GM13977 (cell line): ENCODE results near the gene FAAH.

Experiments
- DNase-seq: peaks from one replicate; pipeline ENCODE4 v3.0.0; 2012; ENCODE audit warnings: low spot score
- CTCF ChIP-seq: IDR thresholded peaks from 2 replicates; pipeline ENCODE4 v1.5.1; 2012; ENCODE audit warnings: mild to moderate bottlenecking, control low read depth; ENCODE audit not compliant: insufficient read depth; ENCODE audit errors: extremely low read depth, missing control alignments
- in situ Hi-C: fragments of 300-500 bp; cut with MboI; formaldehyde crosslinking; loops from one replicate; pipeline ENCODE4 v1.12.0; 2022; ENCODE audit warnings: low sequenced_read_pairs, low pct_unique_long_range_greater_than_20kb, mixed read lengths, inconsistent platforms; ENCODE audit not compliant: unreplicated experiment

The FAAH gene

DNA sequence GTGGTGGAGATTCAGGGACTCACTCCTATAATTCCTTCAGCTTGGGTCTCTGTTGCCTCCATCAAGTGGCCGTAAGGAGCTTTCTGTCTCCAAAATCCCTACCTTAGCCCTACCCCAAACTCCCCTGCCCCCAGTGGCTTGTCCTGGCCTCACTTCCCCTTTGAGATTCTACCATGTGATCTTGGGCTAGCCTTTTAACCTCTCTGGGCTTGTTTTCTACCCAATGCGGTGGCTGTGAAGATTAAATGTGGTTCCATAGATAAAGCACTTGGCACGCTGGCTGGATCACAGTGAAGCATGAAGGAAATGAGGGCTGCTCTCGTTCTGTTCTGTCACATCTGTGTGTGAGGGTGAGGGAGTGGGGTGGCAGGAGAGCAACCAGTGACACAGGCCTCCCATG is 43.6 kb downstream of the FAAH start:
- no peak for DNase-seq
- in situ Hi-C loops = no loop called here
- no peak for TF ChIP-seq CTCF

- no peak for TF ChIP-seq CTCF
- in situ Hi-C loops = no loop called here
- DNase-seq = no peak
Observed at GRCh38 chr1:46438346-46438745, 44.2 kb downstream of the FAAH start.

DNA sequence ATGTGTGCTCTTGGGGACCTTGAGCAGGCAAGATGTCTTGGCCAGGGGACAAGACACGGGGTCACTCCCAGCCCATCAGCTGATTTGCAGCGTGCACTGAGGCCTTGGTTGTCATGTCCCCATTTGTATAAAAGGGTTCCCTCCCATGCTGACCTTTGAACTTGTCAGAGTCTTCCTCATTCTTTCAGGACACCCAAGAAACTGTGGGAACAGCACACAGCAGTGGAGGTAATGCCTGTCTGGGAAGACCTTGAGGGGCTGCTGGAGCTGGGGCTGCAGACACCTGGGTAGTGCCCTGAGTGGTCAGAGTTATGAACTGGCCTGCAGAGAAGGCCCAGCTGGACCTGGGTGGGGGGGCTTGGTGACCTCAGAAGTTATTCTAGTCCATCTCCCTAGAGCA is 46.4 kb downstream of the FAAH start:
- in situ Hi-C loops = loop anchor here (10.0 kb wide), 1 partner anchor 84 kb away; no protein-coding TSS in a partner anchor
- no peak for TF ChIP-seq CTCF
- no peak for DNase-seq

GRCh38 chr1:46442317-46443161 is 48.4 kb downstream of the FAAH start:
- TF ChIP-seq CTCF = peak; percentile 77
- in situ Hi-C loops = loop anchor here (10.0 kb wide), 1 partner anchor 82 kb away; no protein-coding TSS in a partner anchor
- DNase-seq = peak; percentile 79

DNA sequence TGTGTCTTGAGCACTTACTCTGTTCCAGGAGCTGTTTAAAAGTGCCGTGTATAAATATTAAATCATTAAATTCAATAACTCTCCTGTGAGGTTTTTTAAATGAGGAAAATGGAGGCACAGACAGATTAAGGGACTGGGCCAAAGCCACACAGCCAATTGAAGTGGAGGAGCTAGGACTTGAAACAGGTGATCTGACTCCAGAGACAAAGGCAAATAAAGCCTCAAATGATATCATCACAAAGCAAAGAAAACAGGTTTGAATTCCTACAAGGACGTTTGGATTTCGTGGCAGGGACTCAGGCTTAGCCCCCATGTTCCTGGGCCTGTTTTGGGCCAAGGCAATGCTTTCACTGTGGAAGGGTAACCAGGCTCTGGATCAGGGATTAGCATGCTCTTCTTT is 50.3 kb downstream of the FAAH start:
- no peak for DNase-seq
- no peak for TF ChIP-seq CTCF
- in situ Hi-C loops = loop anchor here (10.0 kb wide), 1 partner anchor 80 kb away; no protein-coding TSS in a partner anchor

GRCh38 chr1:46445773-46446256 is 51.7 kb downstream of the FAAH start:
- in situ Hi-C loops = loop anchor here (10.0 kb wide), 1 partner anchor 79 kb away; no protein-coding TSS in a partner anchor
- DNase-seq = no peak

More at GRCh38 chr1:46445773-46446256, 51.7 kb downstream of the FAAH start:
- TF ChIP-seq CTCF = no peak
